Measurements from ENCODE around the gene TEN1.
"Not testable (repeated sequence)": the region's sequence is repeated elsewhere in the genome, so short reads cannot be mapped to it uniquely, and the experiment has no call there.

Gene TEN1

GRCh38 chr17:75970011-75970523 is 9.0 kb upstream of the TEN1 start:
- no peak overlapping the region for H3K4me3 ChIP-seq
- no peak overlapping the region for H3K9ac ChIP-seq (ENCODE audit: insufficient read length)
- no peaks in the 10 kb centered on the region for H3K9me3 ChIP-seq (ENCODE audit: low read depth, low read length)
- peak overlapping the region; percentile 11 for H3K27ac ChIP-seq
- DNase-seq (ENCODE audit: low read depth, low spot score), result no peak
- no peak for TF ChIP-seq EZH2 (IDR thresholded peaks at IDR 0.05)
- H3K36me3 ChIP-seq (ENCODE audit: insufficient read depth, low read length), result no peaks in the 10 kb centered on the region

- Histone ChIP-seq H3K9me3 (ENCODE audit: low read depth, low read length) (no peaks in the 10 kb centered on the region), H3K9ac (ENCODE audit: insufficient read length) (no peak overlapping the region), H3K36me3 (ENCODE audit: insufficient read depth, low read length) (no peaks in the 10 kb centered on the region), H3K27ac (peak overlapping the region; percentile 11), H3K4me3 (no peak overlapping the region)
- TF ChIP-seq POLR2AphosphoS5 (IDR thresholded peaks at IDR 0.05; ENCODE audit: borderline replicate concordance, low read depth, low read length) (no peak), EZH2 (IDR thresholded peaks at IDR 0.05) (no peak), FOXP2 (optimal IDR thresholded peaks at IDR 0.05; ENCODE audit: control extremely low read depth, extremely low read length, insufficient read depth) (no peak)
- DNase-seq (ENCODE audit: low read depth, low spot score), result no peak
Measured at GRCh38 chr17:75970626-75971025, 8.4 kb upstream of the TEN1 start.

- not testable (repeated sequence) for H3K9ac ChIP-seq (ENCODE audit: insufficient read length); H3K36me3 ChIP-seq (ENCODE audit: insufficient read depth, low read length); DNase-seq (ENCODE audit: low read depth, low spot score); H3K4me3 ChIP-seq; H3K27ac ChIP-seq; H3K9me3 ChIP-seq (ENCODE audit: low read depth, low read length)
Measured at GRCh38 chr17:75975187-75975586, 3.9 kb upstream of the TEN1 start.

- DNase-seq (ENCODE audit: low read depth, low spot score), result no peak
- Histone ChIP-seq H3K36me3 (ENCODE audit: insufficient read depth, low read length) (no peaks in the 10 kb centered on the region), H3K9me3 (ENCODE audit: low read depth, low read length) (no peaks in the 10 kb centered on the region), H3K9ac (ENCODE audit: insufficient read length) (no peak overlapping the region), H3K4me3 (no peak overlapping the region), H3K27ac (no peak overlapping the region)
- TF ChIP-seq POLR2AphosphoS5 (IDR thresholded peaks at IDR 0.05; ENCODE audit: borderline replicate concordance, low read depth, low read length) (no peak), EZH2 (IDR thresholded peaks at IDR 0.05) (no peak), FOXP2 (optimal IDR thresholded peaks at IDR 0.05; ENCODE audit: control extremely low read depth, extremely low read length, insufficient read depth) (no peak)
Measured at GRCh38 chr17:75975757-75976174, 3.3 kb upstream of the TEN1 start.

- Histone ChIP-seq H3K9ac (ENCODE audit: insufficient read length) (no peak overlapping the region), H3K4me3 (no peak overlapping the region), H3K27ac (peak overlapping the region; percentile 53; the same call in 1 of the 2 replicates), H3K36me3 (ENCODE audit: insufficient read depth, low read length) (no peaks in the 10 kb centered on the region), H3K9me3 (ENCODE audit: low read depth, low read length) (no peaks in the 10 kb centered on the region)
- TF ChIP-seq FOXP2 (optimal IDR thresholded peaks at IDR 0.05; ENCODE audit: control extremely low read depth, extremely low read length, insufficient read depth) (no peak), EZH2 (IDR thresholded peaks at IDR 0.05) (no peak), POLR2AphosphoS5 (IDR thresholded peaks at IDR 0.05; ENCODE audit: borderline replicate concordance, low read depth, low read length) (no peak)
- DNase-seq (ENCODE audit: low read depth, low spot score), result no peak
Measured at GRCh38 chr17:75976175-75976848, 2.7 kb upstream of the TEN1 start.

GRCh38 chr17:75979705-75980187 is 706 bp downstream of the TEN1 start:
- DNase-seq (ENCODE audit: low read depth, low spot score), result no peak
- H3K9me3 ChIP-seq (ENCODE audit: low read depth, low read length), result no peaks in the 10 kb centered on the region
- H3K36me3 ChIP-seq (ENCODE audit: insufficient read depth, low read length), result no peaks in the 10 kb centered on the region
- H3K4me3 ChIP-seq, result peak overlapping the region; percentile 94
- peak overlapping the region; percentile 90 for H3K27ac ChIP-seq
- no peak for TF ChIP-seq FOXP2 (optimal IDR thresholded peaks at IDR 0.05; ENCODE audit: control extremely low read depth, extremely low read length, insufficient read depth)
- no peak for TF ChIP-seq EZH2 (IDR thresholded peaks at IDR 0.05)
- TF ChIP-seq POLR2AphosphoS5 (IDR thresholded peaks at IDR 0.05; ENCODE audit: borderline replicate concordance, low read depth, low read length), result no peak
- peak overlapping the region; percentile 87 for H3K9ac ChIP-seq (ENCODE audit: insufficient read length)

GRCh38 chr17:75980188-75981018 is 1.4 kb downstream of the TEN1 start:
- no peak for DNase-seq (ENCODE audit: low read depth, low spot score)
- H3K36me3 ChIP-seq (ENCODE audit: insufficient read depth, low read length), result no peaks in the 10 kb centered on the region
- peak overlapping the region; percentile 90 for H3K27ac ChIP-seq
- no peak for TF ChIP-seq EZH2 (IDR thresholded peaks at IDR 0.05)
- TF ChIP-seq FOXP2 (optimal IDR thresholded peaks at IDR 0.05; ENCODE audit: control extremely low read depth, extremely low read length, insufficient read depth), result no peak
- no peak for TF ChIP-seq POLR2AphosphoS5 (IDR thresholded peaks at IDR 0.05; ENCODE audit: borderline replicate concordance, low read depth, low read length)
- H3K4me3 ChIP-seq, result peak overlapping the region; percentile 94
- H3K9ac ChIP-seq (ENCODE audit: insufficient read length), result peak overlapping the region; percentile 87
- no peaks in the 10 kb centered on the region for H3K9me3 ChIP-seq (ENCODE audit: low read depth, low read length)

GRCh38 chr17:75981019-75981615 is 2.1 kb downstream of the TEN1 start:
- Histone ChIP-seq H3K4me3 (no peak overlapping the region), H3K9ac (ENCODE audit: insufficient read length) (no peak overlapping the region)

More at GRCh38 chr17:75981019-75981615, 2.1 kb downstream of the TEN1 start:
- no peaks in the 10 kb centered on the region for H3K36me3 ChIP-seq (ENCODE audit: insufficient read depth, low read length)
- no peak for DNase-seq (ENCODE audit: low read depth, low spot score)
- H3K9me3 ChIP-seq (ENCODE audit: low read depth, low read length), result no peaks in the 10 kb centered on the region
- peak overlapping the region; percentile 88 for H3K27ac ChIP-seq
- TF ChIP-seq FOXP2 (optimal IDR thresholded peaks at IDR 0.05; ENCODE audit: control extremely low read depth, extremely low read length, insufficient read depth) (no peak), POLR2AphosphoS5 (IDR thresholded peaks at IDR 0.05; ENCODE audit: borderline replicate concordance, low read depth, low read length) (no peak), EZH2 (IDR thresholded peaks at IDR 0.05) (no peak)

Measured in SK-N-MC (cell line).